ENCODE data around the gene PDE4B.

- no peak for TF ChIP-seq ATF3 (CRISPR knock-in tag; IDR thresholded peaks at IDR 0.05)
- no peak for TF ChIP-seq KLF9 (CRISPR knock-in tag; IDR thresholded peaks at IDR 0.05; ENCODE audit: low read depth)
- no peak for TF ChIP-seq POLR2A (IDR thresholded peaks at IDR 0.05; ENCODE audit: insufficient read depth in 1 of 2, low read depth in 2 of 2, low read length in 2 of 2)
- TF ChIP-seq PHF5A (CRISPR knock-in tag; IDR thresholded peaks at IDR 0.05; ENCODE audit: low read depth, unreplicated experiment): no peak
- no peak for TF ChIP-seq ATF2 (CRISPR knock-in tag; IDR thresholded peaks at IDR 0.05)
Measured at GRCh38 chr1:65824103-65824502, 31.4 kb downstream of the PDE4B start.

Measured in HepG2 (cell line).